ENCODE data around the gene FRS3.

GRCh38 chr6:41783106-41783780, 3.5 kb upstream of the FRS3 start:
- TF ChIP-seq CTCF (IDR thresholded peaks at IDR 0.05) (no peak), POLR2A (IDR thresholded peaks at IDR 0.05) (no peak)

All from adrenal gland (tissue), 5 donors.